ENCODE data around the gene CLDN12.
A peak's percentile ranks its signal among the peaks of the same experiment; 100 is the strongest.
"Not testable (repeated sequence)": the region's sequence is repeated elsewhere in the genome, so short reads cannot be mapped to it uniquely, and the experiment has no call there.

CLDN12 gene

GRCh38 chr7:90432752-90433151, 29.5 kb downstream of the CLDN12 start:
- no peak for DNase-seq (ENCODE audit: low read depth in 2 of 3, low spot score in 1 of 3)

GRCh38 chr7:90433221-90433620, 30.0 kb downstream of the CLDN12 start:
- no peak for DNase-seq (ENCODE audit: low read depth in 2 of 3, low spot score in 1 of 3)

GRCh38 chr7:90445633-90446032, 42.4 kb downstream of the CLDN12 start:
- DNase-seq (ENCODE audit: low read depth in 2 of 3, low spot score in 1 of 3) = no peak

GRCh38 chr7:90446137-90446899, 43.1 kb downstream of the CLDN12 start:
- no peak for DNase-seq (ENCODE audit: low read depth in 2 of 3, low spot score in 1 of 3)

GRCh38 chr7:90453259-90453891, 50.1 kb downstream of the CLDN12 start:
- no peak for DNase-seq (ENCODE audit: low read depth in 2 of 3, low spot score in 1 of 3)

GRCh38 chr7:90453931-90454330, 50.7 kb downstream of the CLDN12 start:
- DNase-seq (ENCODE audit: low read depth in 2 of 3, low spot score in 1 of 3) = no peak

GRCh38 chr7:90455163-90456030, 52.1 kb downstream of the CLDN12 start:
- DNase-seq (ENCODE audit: low read depth in 2 of 3, low spot score in 1 of 3) = peak in 1 of 3 donors; percentile 19

GRCh38 chr7:90458104-90458503, 54.8 kb downstream of the CLDN12 start:
- no peak for DNase-seq (ENCODE audit: low read depth in 2 of 3, low spot score in 1 of 3)

- DNase-seq (ENCODE audit: low read depth in 2 of 3, low spot score in 1 of 3) = no peak
These were observed 56.6 kb downstream of the CLDN12 start for GRCh38 chr7:90459888-90460287.

- DNase-seq (ENCODE audit: low read depth in 2 of 3, low spot score in 1 of 3) = no peak
These were observed 58.0 kb downstream of the CLDN12 start for GRCh38 chr7:90461219-90461618.

- DNase-seq (ENCODE audit: low read depth in 2 of 3, low spot score in 1 of 3) = not testable (repeated sequence)
These were observed 59.9 kb downstream of the CLDN12 start for GRCh38 chr7:90463151-90463628.
